NOMO-1 treated with dmso at 0.1 percent for 144 hours (cell line): ENCODE results near the gene TMEM259.

Source experiments
- DNase-seq: peaks from one replicate; lab custom pipeline; 2025; ENCODE audit not compliant: unreplicated experiment; lab: John Stamatoyannopoulos, UW

Gene TMEM259

DNA sequence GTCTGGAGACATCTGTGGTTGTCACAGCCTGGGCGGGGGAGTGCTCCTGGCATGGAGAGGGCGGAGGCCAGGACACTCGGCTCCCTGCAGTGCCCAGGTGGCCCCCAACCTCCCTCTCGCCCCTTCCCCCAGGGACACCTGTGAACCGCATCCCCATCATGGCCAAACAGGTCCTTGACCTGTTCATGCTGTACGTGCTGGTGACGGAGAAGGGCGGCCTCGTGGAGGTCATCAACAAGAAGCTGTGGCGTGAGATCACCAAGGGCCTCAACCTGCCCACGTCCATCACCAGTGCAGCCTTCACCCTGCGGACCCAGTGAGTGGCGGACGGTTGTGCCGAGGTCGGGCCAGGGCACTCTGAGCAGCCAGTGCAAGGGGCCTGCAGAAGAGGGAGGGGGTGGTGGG is 56.8 kb downstream of the TMEM259 start:
- DNase-seq: no peak

DNA sequence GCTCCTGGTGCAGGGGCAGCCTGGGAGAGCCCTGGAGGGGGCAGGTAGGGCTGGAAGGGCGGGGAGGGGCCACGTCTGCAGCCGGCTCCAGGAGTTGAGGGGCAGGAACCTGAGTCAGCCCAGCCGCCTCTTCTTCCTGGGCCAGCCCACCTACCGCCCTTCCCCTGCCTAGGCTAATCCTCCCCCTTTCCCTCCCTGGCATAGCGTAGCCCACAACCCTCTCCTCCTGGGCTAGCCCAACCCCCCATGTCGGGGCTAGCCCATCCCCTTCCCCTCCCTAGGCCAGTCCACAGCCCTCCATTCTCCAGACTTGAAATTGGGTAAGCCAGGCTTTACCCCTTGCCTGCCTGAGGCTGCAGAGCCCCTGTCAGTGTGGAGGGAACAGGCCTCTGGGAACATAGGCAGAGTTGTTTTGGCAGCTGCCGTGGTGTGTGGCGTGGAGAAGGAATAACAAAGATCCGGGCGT is 57.4 kb downstream of the TMEM259 start:
- DNase-seq: no peak

DNA sequence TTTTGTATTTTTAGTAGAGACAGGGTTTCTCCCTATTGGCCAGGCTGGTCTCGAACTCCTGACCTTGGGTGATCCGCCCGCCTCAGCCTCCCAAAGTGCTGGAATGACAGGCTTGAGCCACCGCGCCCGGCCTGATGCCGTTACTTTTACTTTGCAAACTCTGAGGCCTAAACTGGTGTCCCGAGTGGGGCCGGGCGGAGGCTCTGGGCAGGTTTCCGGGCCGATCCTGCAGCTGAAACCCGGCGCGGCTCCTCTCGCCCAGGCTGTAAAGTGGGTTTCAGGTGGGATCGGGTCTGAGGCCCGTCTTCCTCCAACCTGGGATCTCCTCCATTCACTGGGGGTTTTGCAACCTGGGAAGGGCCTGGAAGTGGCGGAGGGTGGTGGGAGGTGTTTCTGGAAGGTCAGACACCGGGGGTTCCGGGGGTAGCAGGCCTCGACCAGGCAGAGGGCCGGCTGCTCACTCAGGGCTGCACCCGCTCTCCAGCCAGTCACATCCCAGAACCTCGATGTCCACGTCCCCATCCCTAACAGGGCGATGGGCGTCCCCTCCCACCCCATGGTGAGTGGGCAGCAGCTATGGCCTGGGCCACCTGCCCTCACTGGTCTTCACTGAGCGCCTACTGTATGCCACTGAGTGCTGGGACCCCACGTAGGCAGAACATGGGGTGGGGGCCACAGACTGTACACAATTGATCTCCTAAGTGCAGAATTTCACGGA is 58.1 kb downstream of the TMEM259 start:
- no peak for DNase-seq

DNA sequence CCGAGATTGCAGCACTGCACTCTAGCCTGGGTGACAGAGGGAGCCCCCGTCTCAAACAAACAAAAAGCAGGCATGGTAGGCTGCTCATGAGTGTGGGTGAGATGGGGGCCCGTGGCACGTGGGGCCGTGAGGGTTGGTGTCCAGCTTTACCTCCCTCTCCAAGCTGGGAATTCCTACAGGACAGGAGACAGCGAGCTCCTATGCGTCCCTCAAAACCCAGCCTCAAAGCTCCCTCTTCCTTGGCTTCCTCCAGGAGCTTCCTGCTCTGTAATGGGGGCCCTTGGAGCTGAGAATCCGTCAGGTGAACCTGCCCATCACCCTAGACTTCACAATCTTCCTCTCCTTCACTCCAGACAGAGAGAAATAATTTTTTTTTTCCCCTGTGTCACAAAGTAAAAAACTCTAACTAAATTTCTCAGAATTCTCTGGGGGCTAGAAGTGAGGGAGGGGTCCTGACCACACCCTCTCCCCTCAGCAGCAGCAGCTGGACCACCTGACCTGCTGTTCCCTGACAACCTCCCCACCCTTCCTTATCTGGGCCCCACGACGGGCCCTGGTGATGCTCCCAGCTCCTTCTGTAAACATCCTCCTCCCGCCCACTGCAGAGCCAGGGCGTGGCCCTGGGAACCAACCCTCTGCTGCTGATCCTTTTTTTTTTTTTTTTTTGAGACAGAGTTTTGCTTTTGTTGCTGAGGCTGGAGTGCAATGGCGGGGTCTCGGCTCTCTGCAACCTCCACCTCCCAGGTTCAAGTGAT is 58.9 kb downstream of the TMEM259 start:
- no peak for DNase-seq

DNA sequence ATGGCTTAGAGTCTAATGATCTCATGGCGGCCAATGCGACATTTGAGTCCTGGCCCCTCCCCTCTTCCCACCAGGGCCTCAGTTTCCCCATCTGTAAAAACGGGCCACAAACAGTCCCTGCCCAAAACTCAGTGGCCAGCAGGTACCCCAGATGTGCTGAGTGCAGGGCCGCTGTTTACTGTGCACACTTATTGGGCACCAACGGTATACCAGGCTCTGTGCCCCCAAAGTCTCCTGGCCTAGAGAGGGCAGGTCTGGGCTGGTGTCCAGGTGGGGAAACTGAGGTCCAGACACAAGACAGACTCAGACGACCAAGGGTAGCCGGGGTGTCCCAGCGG is 60.4 kb downstream of the TMEM259 start:
- no peak for DNase-seq

DNA sequence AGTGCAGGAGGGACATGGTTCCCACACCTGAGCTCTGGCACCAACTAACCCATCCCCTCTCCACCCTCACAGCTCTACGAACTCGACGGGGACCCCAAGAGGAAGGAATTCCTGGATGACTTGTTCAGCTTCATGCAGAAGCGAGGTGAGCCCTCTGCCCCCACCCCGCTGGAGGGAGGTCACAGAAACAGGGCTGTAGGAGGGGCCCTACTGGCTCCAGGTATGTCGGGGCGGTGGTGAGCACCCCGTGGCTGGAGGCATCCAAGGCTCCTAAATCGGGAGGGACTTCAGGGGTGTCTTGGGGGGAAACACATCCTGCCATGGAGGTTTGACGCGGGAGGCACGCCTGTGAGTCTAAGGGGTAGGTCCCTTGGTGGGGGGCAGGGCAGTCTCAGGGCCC is 60.9 kb downstream of the TMEM259 start:
- no peak for DNase-seq
